Calu3 (cell line): ENCODE measurements around the gene SEC23A. TPM values are rescaled to one million over a fixed set of nuclear protein-coding genes. Genes with fewer than 3 reads are reported as not detected.
A peak's percentile ranks its signal among the peaks of the same experiment; 100 is the strongest.
"Not testable (repeated sequence)": the region's sequence is repeated elsewhere in the genome, so short reads cannot be mapped to it uniquely, and the experiment has no call there.

Experiments used
- BruUV-seq: library from RNA; stranded (reverse); fragments of 400-500 nt; replicated peaks from 2 replicates; lab custom pipeline; 2021; lab: Mats Ljungman, UMichigan
- CTCF ChIA-PET: fragments of 300-600 bp; sonication (Branson Sonifier 250); formaldehyde crosslinking; loops from one replicate; lab custom pipeline; 2022; ENCODE audit warnings: antibody characterized with exemption; lab: Charles Lee
- DNase-seq: peaks from one replicate; pipeline ENCODE4 v3.0.0; 2022
- H3K27ac Mint-ChIP-seq: one replicate; pipeline ENCODE4 v1.8.0; 2022; ENCODE audit warnings: mixed read lengths; ENCODE audit not compliant: unreplicated experiment
- H3K27me3 Mint-ChIP-seq: one replicate; pipeline ENCODE4 v1.8.0; 2022; ENCODE audit warnings: mixed read lengths; ENCODE audit not compliant: unreplicated experiment
- H3K36me3 Mint-ChIP-seq: one replicate; pipeline ENCODE4 v1.8.0; 2022; ENCODE audit warnings: mild to moderate bottlenecking, moderate library complexity, mixed read lengths; ENCODE audit not compliant: insufficient read depth, unreplicated experiment
- H3K4me1 Mint-ChIP-seq: one replicate; pipeline ENCODE4 v1.8.0; 2022; ENCODE audit warnings: mild to moderate bottlenecking, low read depth, mixed read lengths; ENCODE audit not compliant: unreplicated experiment
- H3K4me3 Mint-ChIP-seq: one replicate; pipeline ENCODE4 v1.8.0; 2022; ENCODE audit warnings: mild to moderate bottlenecking, low read depth, moderate library complexity, mixed read lengths; ENCODE audit not compliant: unreplicated experiment
- H3K9me3 Mint-ChIP-seq: one replicate; pipeline ENCODE4 v1.8.0; 2022; ENCODE audit warnings: low read depth, mixed read lengths; ENCODE audit not compliant: unreplicated experiment
- CTCF ChIP-seq: fragments of 200-600 bp; IDR thresholded peaks from one replicate; pipeline ENCODE4 v1.8.0; 2022; ENCODE audit warnings: antibody characterized with exemption; ENCODE audit not compliant: unreplicated experiment
- intact Hi-C: fragments of 100-400 bp; cut with micrococcal nuclease; formaldehyde crosslinking; loops from one replicate; pipeline ENCODE4 v1.10.0; 2022; ENCODE audit not compliant: unreplicated experiment
- total RNA-seq: library from RNA; stranded (reverse); gene quantifications from 2 replicates; pipeline ENCODE4 v1.2.3, GENCODE V29; 2022

Gene SEC23A
- total RNA-seq, 1 experiment from 2014 or later = 48.0 TPM

GRCh38 chr14:39107591-39107996, 4.6 kb upstream of the SEC23A start:
- BruUV-seq = no TSS peak
- Mint-ChIP-seq H3K27ac (no peak overlapping the region), H3K27me3 (no peaks in the 10 kb centered on the region), H3K4me1 (peaks cover 9% of the 10 kb centered on the region), H3K9me3 (no peaks in the 10 kb centered on the region), H3K4me3 (no peak overlapping the region), H3K36me3 (peaks cover 18% of the 10 kb centered on the region)
- intact Hi-C loops = loop anchor here (1.0 kb wide), 1 partner anchor 261 kb away; no protein-coding TSS in a partner anchor
- CTCF ChIA-PET = no interaction called here
- no peak for DNase-seq
- TF ChIP-seq CTCF = no peak

- Mint-ChIP-seq H3K27ac (peak overlapping the region; percentile 90), H3K36me3 (peaks cover 28% of the 10 kb centered on the region), H3K4me3 (peak overlapping the region; percentile 93), H3K4me1 (peaks cover 17% of the 10 kb centered on the region)
- CTCF ChIA-PET = interaction anchor here (0.6 kb wide), 1 partner anchor 264 kb away, joined by 3 read pairs; no protein-coding TSS in a partner anchor
- not testable (repeated sequence) for BruUV-seq, DNase-seq, H3K9me3 Mint-ChIP-seq, H3K27me3 Mint-ChIP-seq
- intact Hi-C loops = loop anchor here (5.0 kb wide), 1 partner anchor 328 kb away; the partner anchor contains the start of gene FBXO33
Measured at GRCh38 chr14:39104078-39104801, 1.2 kb upstream of the SEC23A start.

- CTCF ChIA-PET = interaction anchor here (0.6 to 1.5 kb wide), 4 partner anchors 12 to 1520 kb away, joined by 3 to 5 read pairs (median 4); partner anchors contain the start of gene GEMIN2
- intact Hi-C loops = loop anchor here (5.0 kb wide), 1 partner anchor 330 kb away; the partner anchor contains the start of gene FBXO33
- H3K4me3 Mint-ChIP-seq = peak overlapping the region; percentile 93
- H3K27me3 Mint-ChIP-seq = no peaks in the 10 kb centered on the region
- H3K27ac Mint-ChIP-seq = peak overlapping the region; percentile 90
- H3K36me3 Mint-ChIP-seq = peaks cover 28% of the 10 kb centered on the region
- H3K9me3 Mint-ChIP-seq = no peaks in the 10 kb centered on the region
- BruUV-seq = no TSS peak
- TF ChIP-seq CTCF = no peak
- H3K4me1 Mint-ChIP-seq = peaks cover 25% of the 10 kb centered on the region
- no peak for DNase-seq
Measured at GRCh38 chr14:39102265-39102968, 618 bp downstream of the SEC23A start.

GRCh38 chr14:39099748-39100147, 3.3 kb downstream of the SEC23A start:
- H3K27ac Mint-ChIP-seq = no peak overlapping the region

GRCh38 chr14:39099215-39099614, 3.8 kb downstream of the SEC23A start:
- not testable (repeated sequence) for BruUV-seq
- CTCF ChIA-PET = interaction anchor here (0.6 to 0.8 kb wide), 2 partner anchors 44 to 1019 kb away, joined by 4 to 6 read pairs; no protein-coding TSS in a partner anchor
- peaks cover 28% of the 10 kb centered on the region for H3K4me1 Mint-ChIP-seq

More at GRCh38 chr14:39099748-39100147, 3.3 kb downstream of the SEC23A start:
- no peak for DNase-seq
- Mint-ChIP-seq H3K9me3 (no peaks in the 10 kb centered on the region), H3K4me1 (peaks cover 31% of the 10 kb centered on the region), H3K27me3 (no peaks in the 10 kb centered on the region), H3K4me3 (no peak overlapping the region), H3K36me3 (peaks cover 38% of the 10 kb centered on the region)
- no peak for TF ChIP-seq CTCF
- TSS peak; percentile 2 for BruUV-seq
- CTCF ChIA-PET = no interaction called here
- intact Hi-C loops = loop anchor here (5.0 kb wide), 1 partner anchor 333 kb away; the partner anchor contains the start of gene FBXO33

More at GRCh38 chr14:39099215-39099614, 3.8 kb downstream of the SEC23A start:
- DNase-seq, intact Hi-C loops, H3K4me3 Mint-ChIP-seq, H3K9me3 Mint-ChIP-seq, H3K27ac Mint-ChIP-seq, H3K27me3 Mint-ChIP-seq: not testable (repeated sequence)
- peaks cover 42% of the 10 kb centered on the region for H3K36me3 Mint-ChIP-seq
